HepG2 (cell line): ENCODE measurements around the gene CAMKK1. TPM values are rescaled to one million over a fixed set of nuclear protein-coding genes. Genes with fewer than 3 reads are reported as not detected.

ENCODE experiments used
- ATAC-seq: fragments of 200-7000 bp; cut with Tn5 transposase; 3 replicates; pipeline ENCODE4 v1.9.1; 2020; ENCODE audit warnings: mild to moderate bottlenecking, moderate library complexity
- BruUV-seq: library from RNA; stranded (reverse); fragments of 400-500 nt; replicated peaks from 2 replicates; lab custom pipeline; 2021; lab: Mats Ljungman, UMichigan
- CTCF ChIA-PET: fragments of 300-600 bp; formaldehyde crosslinking; extraction: SDS; loops from one replicate; lab custom pipeline; 2021; ENCODE audit warnings: low total read pairs, inconsistent platforms, low intra/inter-chr PET ratio; lab: Yijun Ruan, JAX
- POLR2A ChIA-PET: fragments of 350-600 bp; sonication (Branson Sonifier 250); formaldehyde crosslinking; loops from one replicate; lab custom pipeline; 2020; ENCODE audit warnings: antibody characterized with exemption, inconsistent platforms; lab: Yijun Ruan, JAX
- DNase-seq: peaks from one replicate; pipeline ENCODE4 v3.0.0-alpha.2; 2015; ENCODE audit warnings: low spot score
- FAIRE-seq: peaks from 3 replicates; lab custom pipeline; 2011; peaks lifted over from hg19 to GRCh38; lab: Jason Lieb, UNC
- H2AFZ ChIP-seq: one replicate; pipeline ENCODE4 v1.6.1; 2011; ENCODE audit warnings: low read length, inconsistent platforms
- H3K27ac ChIP-seq: fragments of 300-600 bp; 3 replicates; pipeline ENCODE4 v1.8.0; 2011; ENCODE audit warnings: mixed run types, mild to moderate bottlenecking, mixed read lengths, low read length, inconsistent platforms; ENCODE audit not compliant: insufficient read depth; ENCODE audit errors: extremely low read length
- H3K27me3 ChIP-seq, 2 experiments: fragments of 200-600 bp in 1 of 2; 2 replicates in 1 of 2; 3 replicates in 1 of 2; pipeline versions ENCODE4 v1.6.0 to v1.8.0; 2011; ENCODE audit warnings: low read length in 2 of 2, mild to moderate bottlenecking in 2 of 2, moderate library complexity in 2 of 2, inconsistent platforms in 1 of 2; ENCODE audit not compliant: insufficient read depth in 2 of 2, control insufficient read depth in 1 of 2
- H3K36me3 ChIP-seq, 2 experiments: fragments of 200-600 bp in 1 of 2; replicated peaks in 1 of 2; 2 replicates in 1 of 2; 3 replicates in 1 of 2; pipeline versions ENCODE4 v1.5.1 to v1.8.0; 2011; ENCODE audit warnings: low read length in 2 of 2, inconsistent platforms in 1 of 2; ENCODE audit not compliant: insufficient read depth in 2 of 2, control insufficient read depth in 1 of 2
- H3K4me1 ChIP-seq: 2 replicates; pipeline ENCODE4 v1.5.1; 2012; ENCODE audit warnings: low read length, inconsistent platforms; ENCODE audit not compliant: insufficient read depth
- H3K4me2 ChIP-seq: 2 replicates; pipeline ENCODE4 v1.6.0; 2011; ENCODE audit warnings: low read depth, low read length, inconsistent platforms
- H3K4me3 ChIP-seq, 3 experiments: fragments of 200-600 bp in 1 of 3; sonication (generic), shearing (Covaris generic) in 1 of 3; replicated peaks in 1 of 3; 2 replicates each; pipeline ENCODE4 v1.5.1; 2011 to 2016; ENCODE audit warnings: low read length in 3 of 3, inconsistent platforms in 2 of 3, low read depth in 2 of 3, mild to moderate bottlenecking in 2 of 3, control low read depth in 1 of 3, mixed read lengths in 1 of 3; ENCODE audit not compliant: insufficient read depth in 1 of 3
- H3K79me2 ChIP-seq: one replicate; pipeline ENCODE4 v1.6.1; 2011; ENCODE audit warnings: low read length, inconsistent platforms; ENCODE audit not compliant: insufficient read depth
- H3K9ac ChIP-seq: 2 replicates; pipeline ENCODE4 v1.6.0; 2011; ENCODE audit warnings: mild to moderate bottlenecking, low read depth, low read length, inconsistent platforms; ENCODE audit not compliant: insufficient read depth
- H3K9me3 ChIP-seq: 2 replicates; pipeline ENCODE4 v1.5.1; 2012; ENCODE audit warnings: mild to moderate bottlenecking, low read length
- H4K20me1 ChIP-seq: 2 replicates; pipeline ENCODE4 v1.6.0; 2011; ENCODE audit warnings: inconsistent platforms, mild to moderate bottlenecking, low read length, moderate library complexity; ENCODE audit not compliant: insufficient read depth
- NCOA2 ChIP-seq: sonication (generic); formaldehyde crosslinking; IDR thresholded peaks from 2 replicates; pipeline ENCODE4 v1.8.0; 2022; ENCODE audit warnings: inconsistent platforms
- SRY ChIP-seq: sonication (generic); formaldehyde crosslinking; IDR thresholded peaks from 2 replicates; pipeline ENCODE4 v1.8.0; 2022; ENCODE audit warnings: mild to moderate bottlenecking, missing genetic modification reagents
- ZFP36 ChIP-seq: fragments of 150-350 bp; IDR thresholded peaks from 2 replicates; pipeline ENCODE4 v1.6.1; 2018; ENCODE audit warnings: borderline replicate concordance, low read length, low read depth; ENCODE audit not compliant: partially characterized antibody
- ZFP36L2 ChIP-seq: sonication (generic); formaldehyde crosslinking; IDR thresholded peaks from 2 replicates; pipeline ENCODE4 v1.4.0; 2020; ENCODE audit warnings: missing genetic modification reagents
- ZFP82 ChIP-seq: sonication (generic); formaldehyde crosslinking; IDR thresholded peaks from 2 replicates; pipeline ENCODE4 v1.5.1; 2020; ENCODE audit warnings: mild to moderate bottlenecking, missing genetic modification reagents, borderline replicate concordance
- ZNF274 ChIP-seq: sonication (generic); formaldehyde crosslinking; IDR thresholded peaks from 2 replicates; pipeline ENCODE4 v1.5.1; 2020; ENCODE audit warnings: mild to moderate bottlenecking, missing genetic modification reagents
- ZNF615 ChIP-seq: sonication (generic); formaldehyde crosslinking; IDR thresholded peaks from 2 replicates; pipeline ENCODE4 v1.5.0; 2020; ENCODE audit warnings: mild to moderate bottlenecking, missing genetic modification reagents, borderline replicate concordance
- ZNF691 ChIP-seq: sonication (generic); formaldehyde crosslinking; IDR thresholded peaks from 2 replicates; pipeline ENCODE4 v1.4.0; 2020; ENCODE audit warnings: missing genetic modification reagents, low read depth, mild to moderate bottlenecking, borderline replicate concordance
- ZNF768 ChIP-seq: sonication (generic); formaldehyde crosslinking; IDR thresholded peaks from 2 replicates; pipeline ENCODE4 v1.4.0; 2020; ENCODE audit warnings: missing genetic modification reagents
- ZSCAN22 ChIP-seq: sonication (generic); formaldehyde crosslinking; IDR thresholded peaks from 2 replicates; pipeline ENCODE4 v1.4.0; 2020; ENCODE audit warnings: mild to moderate bottlenecking, missing genetic modification reagents
- WGBS: methylation state at CpG from one replicate; pipeline ENCODE4 v1.1.6; 2017; ENCODE audit warnings: low lambda C conversion rate; 5-methylcytosine and 5-hydroxymethylcytosine counted together
- in situ Hi-C: cut with HindIII; loops from 2 replicates; pipeline ENCODE4 v1.10.0; 2017; ENCODE audit warnings: low pct_unique_long_range_greater_than_20kb; ENCODE audit not compliant: extremely low pct_ligation_motif_present
- intact Hi-C: fragments of 100-400 bp; cut with micrococcal nuclease; formaldehyde crosslinking; loops from one replicate; pipeline ENCODE4 v1.10.0; 2022; ENCODE audit not compliant: unreplicated experiment
- polyA plus RNA-seq, 8 experiments: library from polyadenylated mRNA; depleted of rRNA in 3 of 8; stranded (reverse) in 7 of 8; unstranded in 1 of 8; fragments of >200 nt; fragmentation: Illumina TruSeq in 4 of 8; extraction: Trizol in 4 of 8; gene quantifications; 2 replicates each; pipeline versions ENCODE4 v1.2.1 to v1.2.3, GENCODE V29; 2011 to 2016; ENCODE audit warnings: low read depth in 4 of 8, missing spikeins in 1 of 8, mixed read lengths in 1 of 8; ENCODE audit not compliant: insufficient read depth in 1 of 8
- total RNA-seq, 5 experiments: library from RNA; depleted of rRNA; stranded (reverse); fragments of >200 nt; fragmentation: Illumina TruSeq; extraction: Trizol; gene quantifications; 2 replicates each; pipeline ENCODE4 v1.2.3, GENCODE V29; 2016; ENCODE audit warnings: low read depth in 1 of 5
- TF ChIP-seq, protein P1 (sequence below): sonication (generic); formaldehyde crosslinking; IDR thresholded peaks from 2 replicates; pipeline ENCODE4 v1.4.0; 2020; ENCODE audit warnings: mild to moderate bottlenecking, missing genetic modification reagents
- TF ChIP-seq, protein P2 (sequence below): sonication (generic); formaldehyde crosslinking; IDR thresholded peaks from 2 replicates; pipeline ENCODE4 v1.5.1; 2020; ENCODE audit warnings: mild to moderate bottlenecking, missing genetic modification reagents
- TF ChIP-seq, protein P3 (sequence below): sonication (generic); formaldehyde crosslinking; IDR thresholded peaks from 2 replicates; pipeline ENCODE4 v1.4.0; 2020; ENCODE audit warnings: mild to moderate bottlenecking, low read depth, missing genetic modification reagents

CAMKK1 gene
- total and polyA plus RNA-seq, 2 of the 13 experiments (the other 11 are each of a cell fraction or from before 2014, with no cell fraction given) = 1.5 to 1.6 TPM

GRCh38 chr17:3885970-3886369, 6.9 kb downstream of the CAMKK1 start:
- H3K4me1 ChIP-seq = no peaks in the 10 kb centered on the region
- in situ Hi-C loops (no loop called here), intact Hi-C loops (no loop called here)
- no peak overlapping the region for H3K4me2 ChIP-seq
- no peaks in the 10 kb centered on the region for H3K27me3 ChIP-seq
- ATAC-seq (peak; percentile 60; the same call in 2 of the 3 replicates), DNase-seq (no peak), FAIRE-seq (no peak)
- 70% methylated on average over 4 of the region's 4 CpGs for WGBS
- no TSS peak for BruUV-seq
- ChIA-PET POLR2A (no interaction called here), CTCF (no interaction called here)
- TF ChIP-seq ZFP36 (peak; percentile 72), ZNF768 (CRISPR knock-in tag) (peak; percentile 64), ZNF691 (CRISPR knock-in tag) (no peak)
- H3K9ac ChIP-seq = no peak overlapping the region
- no peak overlapping the region for H3K27ac ChIP-seq
- H3K79me2 ChIP-seq = no peaks in the 10 kb centered on the region
- H3K4me3 ChIP-seq = no peak overlapping the region
- H4K20me1 ChIP-seq = no peaks in the 10 kb centered on the region
- no peak overlapping the region for H2AFZ ChIP-seq
- no peaks in the 10 kb centered on the region; a peak in 1 of 5 replicates for H3K36me3 ChIP-seq
- H3K9me3 ChIP-seq = no peaks in the 10 kb centered on the region

DNA sequence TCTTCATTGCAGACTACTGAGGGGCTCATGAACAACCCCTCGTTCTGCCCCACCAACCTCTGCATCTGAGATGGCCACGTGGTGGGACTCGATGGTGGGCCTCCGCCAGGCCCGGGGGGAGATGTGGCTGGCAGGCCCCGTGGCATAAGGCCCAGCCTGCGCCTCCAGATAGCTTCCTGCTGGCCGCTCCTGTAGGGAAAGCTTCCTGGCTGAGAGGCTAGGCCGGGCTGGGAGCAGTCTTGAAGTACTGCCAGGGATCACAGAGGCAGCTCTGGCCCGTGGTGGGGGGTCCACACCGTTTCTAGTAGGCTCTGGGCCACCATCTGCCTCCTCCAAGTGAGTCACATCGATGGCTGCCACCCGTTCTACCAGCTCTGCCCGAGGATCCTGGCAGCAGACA, 7.6 kb downstream of the CAMKK1 start:
- no peak for FAIRE-seq
- H3K79me2 ChIP-seq = no peaks in the 10 kb centered on the region
- H3K4me3 ChIP-seq = no peak overlapping the region
- POLR2A ChIA-PET = no interaction called here
- H4K20me1 ChIP-seq = no peaks in the 10 kb centered on the region
- H3K27ac ChIP-seq = no peak overlapping the region
- no peak overlapping the region for H2AFZ ChIP-seq
- no peak overlapping the region for H3K9ac ChIP-seq
- H3K27me3 ChIP-seq = no peaks in the 10 kb centered on the region
- no peak overlapping the region for H3K4me2 ChIP-seq
- H3K9me3 ChIP-seq = no peaks in the 10 kb centered on the region
- ATAC-seq = no peak
- no TSS peak for BruUV-seq
- H3K36me3 ChIP-seq = no peaks in the 10 kb centered on the region; a peak in 1 of 5 replicates
- H3K4me1 ChIP-seq = peaks cover 1% of the 10 kb centered on the region; the same call in 1 of the 2 replicates
- WGBS = 81% methylated on average over 5 of the region's 14 CpGs
- CTCF ChIA-PET = no interaction called here
- no peak for DNase-seq
- intact Hi-C loops = no loop called here
- in situ Hi-C loops = no loop called here
- TF ChIP-seq, protein P1, sequence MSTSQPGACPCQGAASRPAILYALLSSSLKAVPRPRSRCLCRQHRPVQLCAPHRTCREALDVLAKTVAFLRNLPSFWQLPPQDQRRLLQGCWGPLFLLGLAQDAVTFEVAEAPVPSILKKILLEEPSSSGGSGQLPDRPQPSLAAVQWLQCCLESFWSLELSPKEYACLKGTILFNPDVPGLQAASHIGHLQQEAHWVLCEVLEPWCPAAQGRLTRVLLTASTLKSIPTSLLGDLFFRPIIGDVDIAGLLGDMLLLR (CRISPR knock-in tag) = no peak
- TF ChIP-seq ZNF615 (CRISPR knock-in tag) (no peak), ZFP36L2 (CRISPR knock-in tag) (no peak), ZNF274 (CRISPR knock-in tag) (no peak), ZFP82 (CRISPR knock-in tag) (no peak), SRY (CRISPR knock-in tag) (no peak), ZSCAN22 (CRISPR knock-in tag) (no peak), NCOA2 (no peak)
- TF ChIP-seq, protein P2, sequence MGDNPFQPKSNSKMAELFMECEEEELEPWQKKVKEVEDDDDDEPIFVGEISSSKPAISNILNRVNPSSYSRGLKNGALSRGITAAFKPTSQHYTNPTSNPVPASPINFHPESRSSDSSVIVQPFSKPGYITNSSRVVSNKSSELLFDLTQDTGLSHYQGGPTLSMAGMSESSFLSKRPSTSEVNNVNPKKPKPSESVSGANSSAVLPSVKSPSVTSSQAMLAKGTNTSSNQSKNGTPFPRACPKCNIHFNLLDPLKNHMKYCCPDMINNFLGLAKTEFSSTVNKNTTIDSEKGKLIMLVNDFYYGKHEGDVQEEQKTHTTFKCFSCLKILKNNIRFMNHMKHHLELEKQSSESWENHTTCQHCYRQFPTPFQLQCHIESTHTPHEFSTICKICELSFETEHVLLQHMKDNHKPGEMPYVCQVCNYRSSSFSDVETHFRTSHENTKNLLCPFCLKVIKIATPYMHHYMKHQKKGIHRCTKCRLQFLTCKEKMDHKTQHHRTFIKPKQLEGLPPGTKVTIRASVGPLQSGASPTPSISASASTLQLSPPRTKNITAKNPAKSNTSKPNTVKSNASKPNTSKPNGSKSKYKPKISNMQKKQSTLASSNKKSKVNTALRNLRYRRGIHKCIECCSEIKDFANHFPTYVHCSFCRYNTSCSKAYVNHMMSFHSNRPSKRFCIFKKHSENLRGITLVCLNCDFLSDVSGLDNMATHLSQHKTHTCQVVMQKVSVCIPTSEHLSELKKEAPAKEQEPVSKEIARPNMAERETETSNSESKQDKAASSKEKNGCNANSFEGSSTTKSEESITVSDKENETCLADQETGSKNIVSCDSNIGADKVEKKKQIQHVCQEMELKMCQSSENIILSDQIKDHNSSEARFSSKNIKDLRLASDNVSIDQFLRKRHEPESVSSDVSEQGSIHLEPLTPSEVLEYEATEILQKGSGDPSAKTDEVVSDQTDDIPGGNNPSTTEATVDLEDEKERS (CRISPR knock-in tag) = no peak
- TF ChIP-seq, protein P3, sequence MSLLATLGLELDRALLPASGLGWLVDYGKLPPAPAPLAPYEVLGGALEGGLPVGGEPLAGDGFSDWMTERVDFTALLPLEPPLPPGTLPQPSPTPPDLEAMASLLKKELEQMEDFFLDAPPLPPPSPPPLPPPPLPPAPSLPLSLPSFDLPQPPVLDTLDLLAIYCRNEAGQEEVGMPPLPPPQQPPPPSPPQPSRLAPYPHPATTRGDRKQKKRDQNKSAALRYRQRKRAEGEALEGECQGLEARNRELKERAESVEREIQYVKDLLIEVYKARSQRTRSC = no peak
